Stimulated activated naive CD4-positive, alpha-beta T cell (primary cell): ENCODE measurements around the gene SGCD.
"Not testable (repeated sequence)": the region's sequence is repeated elsewhere in the genome, so short reads cannot be mapped to it uniquely, and the experiment has no call there.

Experiments used
- DNase-seq, 6 experiments: peaks; one replicate each; lab custom pipeline; 2025; lab: John Stamatoyannopoulos, UW

The SGCD gene

DNA sequence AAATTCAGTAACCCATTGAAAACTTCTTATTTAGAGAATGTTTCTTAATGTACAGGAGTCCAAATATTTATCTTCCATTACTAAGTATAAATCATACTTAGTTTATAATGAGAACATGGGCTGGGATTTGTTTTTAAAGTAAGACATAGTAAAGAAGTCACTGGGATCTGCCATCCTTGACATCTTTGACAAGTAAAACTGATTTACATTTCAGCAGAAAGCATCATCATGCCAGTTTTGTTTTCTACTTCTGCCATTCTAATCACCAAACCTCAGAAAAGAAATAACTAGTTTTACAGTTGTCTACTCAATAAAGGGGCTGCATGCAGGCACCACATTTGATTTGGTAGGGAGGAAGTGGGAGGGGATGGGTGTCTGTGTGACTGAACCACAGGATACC is 301.5 kb downstream of the SGCD start:
- DNase-seq: no peak

DNA sequence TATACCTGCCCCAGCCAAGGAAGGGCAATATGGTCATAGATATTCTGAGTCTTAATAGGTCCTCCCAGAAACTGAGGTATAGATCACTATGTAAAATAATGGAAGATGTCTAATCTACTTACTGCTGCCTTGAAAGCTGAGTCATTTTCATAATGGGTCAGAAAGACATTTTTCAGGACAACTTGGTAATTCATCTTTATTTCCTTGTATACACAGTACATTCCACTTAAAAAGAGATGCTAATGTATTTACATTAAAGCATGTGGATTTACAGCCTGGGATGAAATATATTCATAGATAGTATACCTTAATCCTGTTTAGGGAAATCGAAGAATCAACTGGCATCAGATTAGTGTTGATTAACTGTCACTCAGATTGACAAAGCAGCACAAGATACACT is 304.0 kb downstream of the SGCD start:
- DNase-seq: no peak

DNA sequence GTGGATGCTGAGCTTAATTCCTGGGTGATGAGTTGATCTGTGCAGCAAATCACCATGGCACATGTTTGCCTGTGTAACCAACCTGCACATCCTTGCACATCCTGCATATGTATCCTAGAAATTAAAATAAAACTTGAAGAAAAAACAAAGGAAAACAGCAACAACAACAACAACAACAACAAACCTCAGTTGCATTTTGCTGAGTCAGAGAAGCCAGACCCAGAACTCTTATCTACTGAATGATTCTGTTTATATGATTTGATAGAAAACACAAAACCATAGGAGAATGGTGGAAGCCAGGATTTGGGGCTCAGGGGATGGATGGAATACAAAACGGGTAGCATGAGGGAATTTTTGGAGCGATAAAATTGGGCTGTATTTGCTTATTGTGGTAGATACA is 307.3 kb downstream of the SGCD start:
- no peak for DNase-seq

DNA sequence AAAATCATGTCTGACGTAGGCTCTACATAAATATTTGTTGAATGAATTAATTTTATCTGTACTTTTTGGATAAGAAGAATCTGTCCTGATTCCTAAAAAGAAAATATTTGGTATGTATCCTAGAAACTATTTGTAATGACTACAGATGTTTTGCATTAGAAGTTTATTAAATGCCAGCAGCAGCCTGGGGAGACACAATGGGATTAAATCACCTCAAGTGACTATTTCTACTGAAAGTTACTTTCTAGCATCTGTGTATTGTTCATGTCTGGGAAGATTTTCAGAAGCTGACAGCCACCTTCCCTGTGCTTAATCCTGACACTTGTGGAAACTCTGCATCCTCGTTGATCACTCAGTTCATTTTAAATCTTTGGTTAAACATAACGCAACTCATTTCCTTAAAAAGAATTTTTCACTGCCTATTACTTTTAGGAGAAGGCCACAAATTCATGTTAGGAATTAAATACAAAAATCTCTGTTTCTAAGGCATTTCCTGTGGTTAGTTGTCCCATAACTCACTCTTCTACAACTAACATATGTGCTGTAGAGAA is 313.8 kb downstream of the SGCD start:
- no peak for DNase-seq

DNA sequence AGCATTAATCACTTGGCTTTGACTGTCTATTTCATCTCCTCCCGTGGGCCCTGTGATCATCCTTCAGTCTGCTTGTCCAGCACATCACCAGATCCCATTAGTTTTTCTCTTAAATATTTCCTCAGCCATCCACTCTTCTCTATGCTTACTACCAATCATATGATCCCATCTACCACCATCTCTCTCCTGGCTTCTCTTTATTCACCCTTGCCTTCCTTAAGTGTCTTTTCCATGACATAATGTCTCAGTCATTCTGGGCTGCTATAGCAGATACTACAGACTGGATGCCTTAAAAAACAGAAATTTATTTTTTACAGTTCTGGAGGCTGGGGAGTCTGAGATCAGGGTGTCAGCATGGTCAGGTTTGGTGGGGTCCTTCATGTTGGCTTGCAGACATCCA is 314.7 kb downstream of the SGCD start:
- no peak for DNase-seq

DNA sequence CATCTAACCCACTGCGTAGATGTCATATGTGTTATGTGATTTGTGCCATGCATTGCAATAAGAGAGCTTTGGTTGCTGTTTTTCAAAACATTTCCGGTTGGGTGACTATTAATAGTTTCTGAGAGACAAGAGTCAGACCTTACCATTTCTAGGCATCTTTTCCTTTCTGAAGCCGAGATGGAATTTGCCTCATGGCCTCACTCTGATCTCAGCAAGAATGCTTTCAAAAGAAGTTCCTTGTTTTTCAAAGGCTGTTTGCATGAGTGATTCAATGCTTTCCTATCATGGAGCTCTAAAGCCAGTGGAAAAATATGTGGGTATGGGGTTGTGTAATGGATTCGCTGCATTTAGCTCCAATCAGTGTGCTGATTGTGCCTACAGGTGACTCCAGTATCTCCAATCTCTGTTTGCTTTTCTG is 320.1 kb downstream of the SGCD start:
- DNase-seq: no peak

DNA sequence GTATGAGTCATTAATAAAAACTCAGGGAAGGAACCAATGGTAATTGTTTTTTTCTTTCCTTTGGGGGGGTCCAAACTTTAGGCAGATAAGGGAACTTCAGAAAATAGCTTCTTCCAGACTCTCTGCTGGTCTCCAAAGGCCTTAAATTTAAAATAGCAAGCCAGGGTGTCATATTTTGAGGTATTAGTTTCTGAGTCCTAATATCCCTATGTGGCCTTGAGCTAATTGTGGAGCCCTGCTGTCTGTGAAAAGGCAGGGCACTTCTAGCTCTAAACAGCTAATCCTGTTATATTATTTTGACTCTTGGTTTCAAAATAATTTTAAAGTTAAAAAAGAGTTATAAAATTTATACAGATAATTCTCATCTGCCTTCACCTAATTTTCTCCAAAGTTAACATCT is 327.5 kb downstream of the SGCD start:
- DNase-seq: no peak

DNA sequence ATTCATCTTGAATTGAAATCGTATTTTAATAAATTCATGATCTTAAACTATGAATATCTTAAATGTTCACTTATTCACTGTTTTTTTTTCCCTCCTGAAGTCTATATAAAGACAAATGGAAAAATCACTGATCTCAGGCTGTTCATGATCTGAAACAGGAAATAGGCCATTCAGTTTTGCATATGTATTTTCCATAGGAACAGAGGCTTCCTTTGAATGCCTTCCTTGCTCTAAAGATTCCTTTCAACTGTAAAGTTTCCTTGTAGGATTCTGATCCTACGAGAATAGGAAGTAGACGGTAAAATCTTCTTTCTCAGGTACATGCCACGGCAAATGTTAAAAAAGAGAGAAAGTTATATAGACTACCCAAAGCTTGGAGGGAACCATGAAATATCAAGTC is 328.8 kb downstream of the SGCD start:
- no peak for DNase-seq

DNA sequence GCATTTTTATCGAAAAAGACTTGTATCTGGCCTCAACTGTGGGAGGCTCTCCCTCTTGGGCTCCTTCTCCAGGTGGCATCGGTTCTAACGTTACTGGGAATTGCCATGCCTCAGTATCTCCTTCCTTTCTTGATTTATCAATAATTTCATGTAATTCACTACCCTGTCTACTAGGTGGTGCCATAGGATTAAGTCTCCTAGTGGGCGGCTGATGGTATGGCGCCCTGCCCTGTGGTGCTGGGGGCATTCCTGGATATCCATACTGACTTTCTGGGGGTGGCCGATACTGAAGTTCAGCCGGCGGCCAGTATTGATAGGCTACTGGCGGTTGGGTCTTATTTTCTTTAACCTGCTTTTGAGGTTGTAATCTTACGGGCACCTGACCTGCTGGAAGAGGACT is 337.9 kb downstream of the SGCD start:
- DNase-seq: not testable (repeated sequence)

DNA sequence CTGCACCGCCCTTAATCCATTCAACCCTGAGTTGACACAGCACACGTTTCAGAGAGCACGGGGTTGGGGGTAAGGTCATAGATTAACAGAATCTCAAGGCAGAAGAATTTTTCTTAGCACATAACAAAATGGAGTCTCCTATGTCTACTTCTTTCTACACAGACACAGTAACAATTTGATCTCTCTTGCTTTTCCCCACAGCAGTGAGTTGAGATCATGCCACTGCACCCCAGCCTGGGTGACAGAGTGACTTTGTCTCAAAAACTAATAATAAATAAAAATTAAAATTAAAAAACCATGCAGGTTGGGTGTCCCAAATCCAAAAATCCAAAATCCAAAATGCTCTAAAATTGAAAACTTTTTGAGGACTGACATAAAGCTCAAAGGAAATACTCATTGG is 339.7 kb downstream of the SGCD start:
- not testable (repeated sequence) for DNase-seq

DNA sequence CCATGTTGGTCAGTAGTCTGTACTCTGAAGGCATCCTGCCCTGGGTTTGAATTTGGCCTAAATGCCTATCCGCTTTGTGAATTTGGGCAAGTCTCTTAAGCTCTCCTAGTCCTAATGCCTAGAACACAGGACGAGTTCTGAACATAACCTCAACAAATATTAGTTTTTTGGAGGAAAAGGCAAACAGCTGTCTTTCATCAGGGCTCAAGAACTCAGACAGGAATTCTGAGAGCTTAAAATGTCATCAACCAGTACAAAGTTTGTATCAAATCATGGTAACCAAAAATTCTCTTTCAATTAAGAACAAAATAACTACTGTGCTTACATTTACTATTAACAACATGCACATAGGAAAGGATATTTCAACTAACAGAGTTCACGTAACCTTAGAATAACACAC is 340.7 kb downstream of the SGCD start:
- no peak for DNase-seq

DNA sequence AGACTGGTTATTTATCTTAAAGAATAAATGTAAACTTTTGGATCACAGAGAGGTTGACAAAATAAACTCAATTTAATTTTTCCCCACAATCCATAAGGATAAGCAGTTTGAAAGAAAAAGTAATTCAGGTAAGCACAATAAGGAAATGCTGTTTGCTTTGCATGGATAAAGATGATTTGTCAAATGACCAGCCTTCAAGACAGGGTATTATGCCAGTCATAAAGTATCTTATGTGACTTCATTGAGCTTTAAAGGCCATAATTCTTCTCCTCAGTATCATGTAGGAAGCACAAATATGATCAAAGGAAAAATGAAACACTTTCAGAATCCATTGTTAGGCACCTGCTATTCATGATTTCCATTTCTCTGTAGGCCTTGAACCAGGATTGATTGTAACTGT is 342.5 kb downstream of the SGCD start:
- DNase-seq: no peak

DNA sequence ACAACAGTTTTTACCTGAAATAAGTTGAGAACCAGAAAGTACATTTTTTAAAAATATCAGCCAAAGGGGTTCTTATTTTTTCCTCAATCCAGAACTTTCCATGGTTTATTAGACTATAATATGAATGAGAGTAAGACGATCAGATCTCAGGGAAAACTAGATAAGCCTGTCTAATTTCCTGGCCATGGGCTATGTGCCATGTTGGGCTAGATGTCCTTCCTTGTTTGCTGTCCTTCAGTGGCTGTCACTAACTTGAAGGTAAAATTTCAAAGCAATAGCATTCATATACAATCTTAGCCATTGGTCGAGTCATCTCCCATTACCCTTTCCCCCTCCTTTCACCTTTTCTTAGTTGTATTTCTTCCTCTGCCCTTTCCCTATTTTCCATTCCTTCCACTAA is 343.7 kb downstream of the SGCD start:
- DNase-seq: no peak

DNA sequence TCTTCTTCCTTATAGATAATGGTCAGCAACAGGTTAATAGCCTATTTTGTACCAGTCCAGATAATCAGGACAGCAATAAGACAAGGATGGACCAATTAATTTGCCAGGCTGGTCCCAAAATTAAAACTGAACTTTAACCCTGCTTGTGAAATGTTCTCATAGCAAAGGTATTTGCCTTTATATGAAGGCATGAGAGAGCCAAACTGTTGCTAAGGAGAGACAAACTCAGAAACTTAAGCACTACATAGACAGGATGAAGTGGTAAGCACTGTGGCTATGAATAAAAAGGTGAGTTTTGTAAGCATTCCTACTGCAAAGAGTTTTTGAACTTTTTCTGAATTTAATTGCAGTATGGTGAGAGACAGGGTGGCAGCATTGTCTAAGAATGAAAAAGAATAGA is 348.4 kb downstream of the SGCD start:
- no peak for DNase-seq

DNA sequence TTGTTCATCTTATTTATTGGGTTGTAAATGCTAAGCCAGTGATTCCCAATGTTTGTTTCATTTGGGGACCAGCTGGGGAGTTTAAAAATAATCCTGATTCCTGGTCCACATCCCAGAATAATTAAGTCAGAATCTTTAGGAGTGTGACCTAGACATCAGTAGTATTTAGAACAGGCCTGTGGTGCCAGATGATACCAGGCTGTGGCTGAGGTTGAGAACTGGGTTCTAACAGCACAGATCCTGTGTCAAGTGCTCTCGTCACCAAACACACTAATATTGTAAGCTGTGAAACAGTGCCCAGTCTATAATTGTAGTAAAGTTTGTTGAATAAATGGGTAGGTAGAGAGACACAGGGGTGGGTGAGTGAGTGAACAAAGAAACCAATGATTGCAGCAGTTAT is 351.0 kb downstream of the SGCD start:
- no peak for DNase-seq

DNA sequence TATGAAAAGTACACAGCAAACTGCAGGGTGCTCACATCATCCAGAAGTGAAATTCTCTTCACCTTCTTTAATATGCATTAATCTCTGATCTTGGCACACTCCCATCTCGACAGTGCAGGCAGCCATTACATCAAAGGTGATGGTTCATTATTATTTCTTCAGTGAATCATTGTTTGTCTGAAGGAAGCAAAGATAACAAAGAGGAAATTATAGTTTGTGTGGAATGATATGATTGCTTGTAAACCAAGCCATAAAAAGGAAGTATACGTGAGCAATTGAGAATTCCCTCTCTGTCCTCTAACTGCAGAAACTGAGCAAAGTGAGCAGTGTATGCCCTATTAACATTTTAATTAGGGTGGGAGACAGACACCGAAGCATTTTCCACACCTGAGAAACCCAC is 351.5 kb downstream of the SGCD start:
- DNase-seq: no peak

DNA sequence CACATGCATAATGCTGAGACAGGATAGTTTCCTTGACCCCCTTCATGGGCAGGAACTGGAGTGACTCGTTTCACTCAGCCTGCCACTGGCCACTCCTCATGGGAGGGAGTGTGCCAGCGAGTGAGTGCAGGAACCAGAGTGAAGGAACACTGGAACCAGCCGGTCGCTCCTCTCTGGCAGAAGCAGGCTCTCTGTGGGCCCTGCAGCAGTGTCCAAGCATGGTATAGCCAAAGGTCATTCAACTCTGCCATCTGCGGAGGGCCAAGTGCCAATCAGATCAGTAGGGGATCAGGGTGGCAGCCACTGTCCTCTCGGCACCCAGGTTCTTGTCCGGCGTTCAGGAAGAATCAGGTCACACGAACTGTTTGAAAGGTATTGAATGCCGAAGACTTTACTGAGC is 353.9 kb downstream of the SGCD start:
- no peak for DNase-seq

DNA sequence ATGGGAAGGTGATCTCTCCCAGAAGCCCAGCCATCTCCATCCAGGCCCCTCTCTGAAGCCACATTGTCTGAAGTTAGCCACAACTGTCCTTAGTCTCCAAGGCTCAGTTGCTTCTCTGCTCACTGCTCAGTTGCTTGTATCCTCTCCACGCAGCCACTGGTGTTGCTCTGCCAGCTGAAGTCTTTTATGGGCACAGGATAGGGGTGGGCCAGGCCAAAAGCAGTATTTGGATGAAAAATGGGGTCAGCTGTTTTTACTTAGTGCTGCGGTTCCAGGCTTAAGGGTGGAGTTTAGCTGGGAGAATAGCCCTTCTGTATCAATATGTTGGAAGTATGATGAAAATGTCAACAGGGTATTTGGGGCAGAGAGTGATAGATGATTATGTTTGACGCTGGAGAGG is 354.3 kb downstream of the SGCD start:
- DNase-seq: no peak

DNA sequence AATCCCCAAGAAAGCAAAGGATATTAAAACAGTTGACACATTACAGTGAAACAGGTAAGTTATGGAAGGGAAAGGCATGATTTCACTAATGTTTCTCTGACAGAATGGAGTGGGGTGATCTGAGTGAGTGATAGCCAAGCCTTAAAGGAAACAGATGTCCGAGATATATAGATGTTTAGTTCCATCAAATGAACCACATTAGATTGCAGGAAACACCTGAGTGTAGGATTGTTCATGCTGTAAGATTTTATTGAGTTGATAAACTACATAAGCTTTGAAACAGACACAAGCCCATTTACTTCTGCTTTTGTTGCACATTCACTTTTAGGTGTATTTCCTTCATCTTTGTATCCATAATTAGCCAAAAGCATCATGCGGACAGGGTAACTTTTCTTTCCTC is 356.0 kb downstream of the SGCD start:
- DNase-seq: no peak

DNA sequence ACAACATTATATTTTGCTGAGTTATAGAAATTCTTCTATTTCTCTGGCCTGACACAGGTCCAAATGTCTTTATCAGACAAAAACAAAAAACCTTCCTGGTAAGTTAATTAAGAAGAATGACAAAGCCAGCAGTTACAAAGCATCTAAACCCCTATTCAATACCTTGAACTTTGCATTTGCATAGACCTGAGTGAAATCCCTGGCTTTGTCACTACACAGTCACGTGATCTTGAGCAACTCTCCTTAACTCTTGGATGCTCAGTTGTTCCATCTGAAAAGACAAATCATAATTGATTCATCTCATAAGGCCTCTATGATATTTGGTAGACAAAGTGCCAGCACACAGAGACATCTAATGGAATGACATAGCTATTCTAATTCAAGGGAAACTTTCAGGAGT is 356.5 kb downstream of the SGCD start:
- DNase-seq: no peak

DNA sequence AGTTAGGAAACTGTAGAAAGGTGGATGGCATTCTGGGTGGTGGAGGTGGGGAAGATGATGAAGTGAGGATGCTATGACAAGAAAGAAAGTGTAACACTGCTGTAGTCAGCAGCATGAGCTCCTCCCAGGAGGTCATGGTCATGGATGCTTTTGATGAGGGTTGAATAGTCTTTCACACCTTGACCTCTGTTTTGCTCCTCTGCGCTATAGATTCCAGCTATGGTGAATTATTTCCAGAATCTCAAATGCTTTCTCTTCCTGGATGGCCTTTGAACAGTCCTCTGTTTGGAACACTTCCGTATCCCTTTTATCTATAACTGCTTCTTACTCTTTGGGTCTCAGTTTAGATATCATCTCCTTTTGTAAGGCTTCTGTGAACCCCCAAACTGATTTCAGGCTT is 357.3 kb downstream of the SGCD start:
- DNase-seq: no peak

DNA sequence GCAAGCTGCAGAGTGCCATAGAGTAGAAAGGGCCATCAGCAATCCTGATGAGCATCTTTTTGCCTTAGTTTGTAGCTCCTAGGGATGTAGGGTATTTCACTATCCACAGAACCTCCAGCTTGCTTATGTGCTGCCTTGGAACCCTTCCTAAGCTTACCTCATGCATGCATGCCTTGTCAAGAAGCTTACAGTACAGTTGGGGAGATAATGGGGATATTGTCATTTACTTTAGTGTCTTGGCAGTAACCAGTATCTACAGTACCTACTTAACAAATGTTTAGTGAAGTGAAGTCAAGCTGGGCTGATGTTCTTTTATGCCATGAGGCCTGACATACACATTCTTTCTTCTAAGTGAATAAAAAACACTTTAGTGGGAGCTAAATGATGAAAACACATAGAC is 358.5 kb downstream of the SGCD start:
- no peak for DNase-seq

DNA sequence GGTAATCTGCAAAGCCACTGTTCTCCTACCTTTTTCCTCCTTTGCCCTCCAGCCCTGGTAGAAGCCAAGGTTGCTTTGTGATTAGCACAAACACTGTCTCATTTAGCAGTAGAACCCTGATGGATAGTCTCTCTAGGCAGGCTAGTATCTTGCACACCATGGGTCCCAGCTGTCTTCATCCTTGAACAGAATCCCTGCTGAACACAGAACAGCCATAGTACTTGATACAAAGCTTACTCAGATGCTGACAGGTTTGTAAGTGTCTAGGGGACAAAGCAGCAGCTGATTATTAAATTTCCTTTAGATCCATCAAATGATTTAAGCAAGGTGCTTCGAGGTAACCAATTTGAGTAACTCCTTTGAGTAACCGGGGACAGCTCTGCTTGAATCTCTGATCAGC is 359.4 kb downstream of the SGCD start:
- no peak for DNase-seq

DNA sequence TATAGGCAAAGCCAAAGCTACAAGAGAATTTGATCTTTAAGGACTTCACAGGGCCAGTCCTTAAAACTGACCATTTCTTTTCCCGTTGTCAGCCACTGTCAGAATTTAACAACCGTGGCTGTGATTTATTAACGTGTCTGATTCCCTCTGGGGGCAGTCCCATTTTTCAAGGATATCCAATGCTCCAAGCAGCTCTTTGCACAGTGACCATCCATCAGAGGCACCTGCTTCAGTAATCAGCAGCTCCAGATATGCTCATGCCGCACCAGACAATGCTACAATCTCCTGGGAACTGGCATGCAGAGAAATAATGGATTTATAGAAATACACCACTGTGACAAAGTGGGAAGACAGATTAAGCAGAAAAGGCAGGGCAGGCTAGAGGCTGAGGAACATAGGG is 359.8 kb downstream of the SGCD start:
- DNase-seq: no peak

DNA sequence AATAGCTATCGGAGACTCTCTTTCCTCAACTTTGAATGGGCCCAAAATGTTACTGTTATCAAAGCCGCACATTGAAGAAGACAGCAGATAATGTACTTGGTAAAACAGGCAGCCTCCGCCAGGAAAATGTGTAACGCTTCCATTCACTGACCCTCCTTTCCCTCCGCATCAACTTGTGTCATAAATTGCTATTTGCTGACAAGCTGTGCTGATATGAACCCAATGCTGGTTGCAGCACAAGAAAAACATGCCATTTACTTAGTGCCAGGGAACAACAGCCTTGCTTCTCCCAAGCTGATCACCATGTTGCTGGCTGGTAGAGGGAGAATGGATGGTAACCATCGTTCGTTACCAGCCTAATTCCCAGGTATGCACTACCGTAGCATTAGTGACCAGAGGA is 360.6 kb downstream of the SGCD start:
- DNase-seq: no peak
